Neural cell (in vitro differentiated cells): ENCODE data around the gene NPLOC4.

Experiments used
- EP300 ChIP-seq: fragments of 450-650 bp; conservative IDR thresholded peaks from 2 replicates; pipeline ENCODE4 v1.6.1; 2014; ENCODE audit warnings: antibody characterized with exemption, mild to moderate bottlenecking, moderate library complexity; ENCODE audit not compliant: poor library complexity, severe bottlenecking
- EZH2 ChIP-seq: fragments of 200-600, 300-800 bp; shearing (Covaris generic), sonication (generic); IDR thresholded peaks from 2 replicates; pipeline ENCODE4 v1.6.1; 2014; ENCODE audit warnings: antibody characterized with exemption, low read length, borderline replicate concordance, mild to moderate bottlenecking; ENCODE audit not compliant: insufficient read depth, poor library complexity, severe bottlenecking
- MXI1 ChIP-seq: fragments of 450-650 bp; conservative IDR thresholded peaks from 2 replicates; pipeline ENCODE4 v1.6.1; 2014; ENCODE audit warnings: antibody characterized with exemption, mild to moderate bottlenecking; ENCODE audit not compliant: poor library complexity, severe bottlenecking
- POLR2AphosphoS5 ChIP-seq: IDR thresholded peaks from 2 replicates; pipeline ENCODE4 v1.6.1; 2012
- RAD21 ChIP-seq: fragments of 450-650 bp; conservative IDR thresholded peaks from 2 replicates; pipeline ENCODE4 v1.6.1; 2014; ENCODE audit warnings: antibody characterized with exemption, mild to moderate bottlenecking, moderate library complexity
- TF ChIP-seq, protein P1 (sequence below): fragments of 450-650 bp; IDR thresholded peaks from 2 replicates; pipeline ENCODE4 v1.5.1; 2014; ENCODE audit warnings: antibody characterized with exemption, mild to moderate bottlenecking, moderate library complexity; ENCODE audit not compliant: poor library complexity, severe bottlenecking

DNA sequence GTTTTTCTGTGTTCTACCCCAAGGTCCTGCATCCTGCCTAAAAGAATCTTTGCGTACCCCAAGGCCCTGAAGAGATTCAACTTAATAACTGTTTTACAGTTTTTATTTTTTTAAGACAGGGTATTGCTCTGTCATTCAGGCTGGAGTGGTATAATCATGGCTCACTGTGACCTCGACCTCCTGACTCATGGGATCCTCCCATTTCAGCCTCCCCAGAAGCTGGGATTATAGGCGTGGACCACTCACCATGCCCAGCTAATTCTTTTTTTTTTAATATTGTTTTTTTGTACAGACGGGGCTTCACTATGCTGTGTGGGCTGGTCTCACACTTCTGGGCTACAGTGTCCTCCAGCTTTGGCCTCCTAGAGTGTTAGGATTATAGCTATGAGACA lies 75.4 kb downstream of the NPLOC4 start:
- TF ChIP-seq MXI1, result no peak
- TF ChIP-seq, protein P1, sequence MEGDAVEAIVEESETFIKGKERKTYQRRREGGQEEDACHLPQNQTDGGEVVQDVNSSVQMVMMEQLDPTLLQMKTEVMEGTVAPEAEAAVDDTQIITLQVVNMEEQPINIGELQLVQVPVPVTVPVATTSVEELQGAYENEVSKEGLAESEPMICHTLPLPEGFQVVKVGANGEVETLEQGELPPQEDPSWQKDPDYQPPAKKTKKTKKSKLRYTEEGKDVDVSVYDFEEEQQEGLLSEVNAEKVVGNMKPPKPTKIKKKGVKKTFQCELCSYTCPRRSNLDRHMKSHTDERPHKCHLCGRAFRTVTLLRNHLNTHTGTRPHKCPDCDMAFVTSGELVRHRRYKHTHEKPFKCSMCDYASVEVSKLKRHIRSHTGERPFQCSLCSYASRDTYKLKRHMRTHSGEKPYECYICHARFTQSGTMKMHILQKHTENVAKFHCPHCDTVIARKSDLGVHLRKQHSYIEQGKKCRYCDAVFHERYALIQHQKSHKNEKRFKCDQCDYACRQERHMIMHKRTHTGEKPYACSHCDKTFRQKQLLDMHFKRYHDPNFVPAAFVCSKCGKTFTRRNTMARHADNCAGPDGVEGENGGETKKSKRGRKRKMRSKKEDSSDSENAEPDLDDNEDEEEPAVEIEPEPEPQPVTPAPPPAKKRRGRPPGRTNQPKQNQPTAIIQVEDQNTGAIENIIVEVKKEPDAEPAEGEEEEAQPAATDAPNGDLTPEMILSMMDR, result no peak
- TF ChIP-seq EP300, result no peak
- TF ChIP-seq EZH2, result no peak
- TF ChIP-seq RAD21, result no peak
- TF ChIP-seq POLR2AphosphoS5, result no peak
